Stomach (tissue), 9 donors: ENCODE results near the gene CCDC116. TPM values are rescaled to one million over a fixed set of nuclear protein-coding genes. Genes with fewer than 3 reads are reported as not detected.

Experiments used
- DNase-seq, 2 donors: peaks; one replicate each; pipeline versions ENCODE4 v3.0.0 to v3.0.0-alpha.2; 2013 to 2019
- H3K27ac ChIP-seq, 5 donors: fragments of 200-600 bp in 4 of 5; sonication (generic) in 4 of 5; one replicate each; pipeline ENCODE4 v1.5.1; 2013 to 2019; ENCODE audit warnings: mild to moderate bottlenecking in 1 of 5, moderate library complexity in 1 of 5
- H3K27me3 ChIP-seq, 3 donors: fragments of 200-600 bp; sonication (generic); one replicate each; pipeline ENCODE4 v1.5.1; 2017 to 2019; ENCODE audit warnings: mixed run types in 1 of 3
- H3K36me3 ChIP-seq, 4 donors: fragments of 200-600 bp; sonication (generic); 1 replicate in 3 of 4; 2 replicates in 1 of 4; pipeline ENCODE4 v1.5.1; 2016 to 2019
- H3K4me1 ChIP-seq, 4 donors: fragments of 200-600 bp; sonication (generic); one replicate each; pipeline ENCODE4 v1.5.1; 2016 to 2019
- H3K4me3 ChIP-seq, 4 donors: fragments of 200-600 bp; sonication (generic) in 3 of 4; one replicate each; pipeline ENCODE4 v1.5.1; 2016 to 2019; ENCODE audit warnings: mild to moderate bottlenecking in 1 of 4
- H3K9me3 ChIP-seq, 4 donors: fragments of 200-600 bp; sonication (generic); one replicate each; pipeline ENCODE4 v1.5.1; 2016 to 2019
- CTCF ChIP-seq, 7 experiments: fragments of 450-650 bp in 4 of 7; fragments of 200-600 bp in 3 of 7; sonication (generic) in 3 of 7; IDR thresholded peaks; one replicate each; pipeline ENCODE4 v1.5.1; 2016 to 2019; ENCODE audit warnings: antibody characterized with exemption in 7 of 7, control low read depth in 2 of 7, mild to moderate bottlenecking in 1 of 7
- EP300 ChIP-seq: sonication (generic); formaldehyde crosslinking; IDR thresholded peaks from one replicate; pipeline ENCODE4 v1.6.1; 2017; ENCODE audit warnings: antibody characterized with exemption
- POLR2A ChIP-seq, 4 donors: fragments of 450-650 bp; IDR thresholded peaks; one replicate each; pipeline ENCODE4 v1.6.1; 2016; ENCODE audit warnings: antibody characterized with exemption in 4 of 4, control low read depth in 2 of 4, mild to moderate bottlenecking in 1 of 4, moderate library complexity in 1 of 4
- POLR2AphosphoS5 ChIP-seq, 3 donors: sonication (generic); formaldehyde crosslinking; IDR thresholded peaks; one replicate each; pipeline ENCODE4 v1.6.1; 2016; ENCODE audit warnings: antibody characterized with exemption in 3 of 3
- WGBS, 5 donors: extraction: QIAGEN DNeasy Blood & Tissue Kit in 3 of 5; methylation state at CpG; one replicate each; pipeline versions ENCODE4 v1.1.5 to v1.1.7; 2013 to 2018; 5-methylcytosine and 5-hydroxymethylcytosine counted together
- intact Hi-C: fragments of 100-400 bp; cut with DNase I; formaldehyde crosslinking; loops from one replicate; pipeline ENCODE4 v1.15.1; 2023; ENCODE audit warnings: low total_unique reads
- polyA plus RNA-seq, 3 donors: library from polyadenylated mRNA; stranded (reverse); fragments of 200-250 nt; gene quantifications; one replicate each; pipeline ENCODE4 v1.2.3, GENCODE V29; 2013
- total RNA-seq, 5 donors: library from RNA; depleted of rRNA; stranded (reverse); fragments of >200 nt; gene quantifications; one replicate each; pipeline versions ENCODE4 v1.1.0 to v1.2.3, GENCODE V29; 2014 to 2016
- donor health status: healthy with polysubstance abuse.
- donor health status: Bipolar disorder and iron deficiency.
- donor health status: healthy.

The CCDC116 gene
- total and polyA plus RNA-seq, 8 donors: 0.25 to 0.48 TPM; not detected in 6

- no peak for DNase-seq
- no peaks in the 10 kb centered on the region for H3K9me3 ChIP-seq
- TF ChIP-seq CTCF (IDR thresholded peaks at IDR 0.05): no peak
- TF ChIP-seq POLR2AphosphoS5 (IDR thresholded peaks at IDR 0.05): no peak
- no peak for TF ChIP-seq EP300
- no peak for TF ChIP-seq POLR2A (IDR thresholded peaks at IDR 0.05)
- no peaks in the 10 kb centered on the region for H3K27me3 ChIP-seq
- WGBS, 5 donors: 89 to 95% (median 93%) methylated on average over 17 to 20 of the region's 20 CpGs
- H3K36me3 ChIP-seq: peaks cover 41 to 90% (median 82%) of the 10 kb centered on the region in 4 donors
- intact Hi-C loops: no loop called here
- H3K4me3 ChIP-seq: no peak overlapping the region
- no peaks in the 10 kb centered on the region for H3K4me1 ChIP-seq
- H3K27ac ChIP-seq: no peak overlapping the region
These were observed 50.0 kb downstream of the CCDC116 start for GRCh38 chr22:21682385-21683175.

- H3K27ac ChIP-seq: no peak overlapping the region
- H3K4me3 ChIP-seq: no peak overlapping the region
- no peaks in the 10 kb centered on the region for H3K9me3 ChIP-seq
- no peaks in the 10 kb centered on the region for H3K27me3 ChIP-seq
- 87 to 96% (median 91%) methylated on average over 4 to 7 of the region's 7 CpGs for WGBS, 5 donors
- TF ChIP-seq POLR2AphosphoS5 (IDR thresholded peaks at IDR 0.05): no peak
- TF ChIP-seq POLR2A (IDR thresholded peaks at IDR 0.05): no peak
- TF ChIP-seq EP300: no peak
- TF ChIP-seq CTCF (IDR thresholded peaks at IDR 0.05): no peak
- no peaks in the 10 kb centered on the region for H3K4me1 ChIP-seq
- no peak for DNase-seq
- intact Hi-C loops: no loop called here
- H3K36me3 ChIP-seq: peaks cover 50 to 90% (median 84%) of the 10 kb centered on the region in 4 donors
These were observed 50.8 kb downstream of the CCDC116 start for GRCh38 chr22:21683401-21683811.

- no peak overlapping the region for H3K27ac ChIP-seq
- H3K4me3 ChIP-seq: no peak overlapping the region
- H3K36me3 ChIP-seq: peaks cover 52 to 95% (median 90%) of the 10 kb centered on the region in 4 donors
- H3K27me3 ChIP-seq: no peaks in the 10 kb centered on the region
- no peaks in the 10 kb centered on the region for H3K4me1 ChIP-seq
- intact Hi-C loops: no loop called here
- H3K9me3 ChIP-seq: no peaks in the 10 kb centered on the region
- DNase-seq: no peak
- WGBS, 5 donors: 94 to 95% (median 95%) methylated on average over 19 of the region's 19 CpGs
- TF ChIP-seq POLR2AphosphoS5 (IDR thresholded peaks at IDR 0.05) (no peak), CTCF (IDR thresholded peaks at IDR 0.05) (no peak), EP300 (no peak), POLR2A (IDR thresholded peaks at IDR 0.05) (no peak)
These were observed 52.1 kb downstream of the CCDC116 start for GRCh38 chr22:21684492-21685163.

GRCh38 chr22:21685164-21685513 lies 52.6 kb downstream of the CCDC116 start:
- 82 to 88% (median 83%) methylated on average over 8 of the region's 8 CpGs for WGBS, 5 donors
- Histone ChIP-seq H3K4me1 (no peaks in the 10 kb centered on the region), H3K27me3 (no peaks in the 10 kb centered on the region), H3K4me3 (no peak overlapping the region), H3K36me3 (peaks cover 52 to 95% (median 94%) of the 10 kb centered on the region in 4 donors), H3K9me3 (no peaks in the 10 kb centered on the region), H3K27ac (no peak overlapping the region)
- DNase-seq: no peak
- TF ChIP-seq POLR2A (IDR thresholded peaks at IDR 0.05) (no peak), CTCF (IDR thresholded peaks at IDR 0.05) (no peak), EP300 (no peak), POLR2AphosphoS5 (IDR thresholded peaks at IDR 0.05) (no peak)
- intact Hi-C loops: no loop called here
